ENCODE results near the gene CACHD1.
"Not testable (repeated sequence)": the region's sequence is repeated elsewhere in the genome, so short reads cannot be mapped to it uniquely, and the experiment has no call there.

CACHD1 gene

GRCh38 chr1:64588876-64589275 is 118.9 kb downstream of the CACHD1 start:
- DNase-seq (ENCODE audit: low read depth) = no peak

GRCh38 chr1:64590316-64590715 is 120.4 kb downstream of the CACHD1 start:
- DNase-seq (ENCODE audit: low read depth) = no peak

- DNase-seq (ENCODE audit: low read depth) = no peak
These were observed 124.5 kb downstream of the CACHD1 start for GRCh38 chr1:64594446-64594845.

- DNase-seq (ENCODE audit: low read depth) = no peak
These were observed 126.1 kb downstream of the CACHD1 start for GRCh38 chr1:64595871-64596515.

- no peak for DNase-seq (ENCODE audit: low read depth)
These were observed 127.2 kb downstream of the CACHD1 start for GRCh38 chr1:64597113-64597512.

GRCh38 chr1:64598100-64598571 is 128.2 kb downstream of the CACHD1 start:
- DNase-seq (ENCODE audit: low read depth) = no peak

GRCh38 chr1:64599242-64599641 is 129.3 kb downstream of the CACHD1 start:
- no peak for DNase-seq (ENCODE audit: low read depth)

GRCh38 chr1:64601207-64601606 is 131.3 kb downstream of the CACHD1 start:
- DNase-seq (ENCODE audit: low read depth) = no peak

GRCh38 chr1:64608005-64608650 is 138.2 kb downstream of the CACHD1 start:
- DNase-seq (ENCODE audit: low read depth) = no peak

- no peak for DNase-seq (ENCODE audit: low read depth)
These were observed 138.7 kb downstream of the CACHD1 start for GRCh38 chr1:64608651-64609048.

- DNase-seq (ENCODE audit: low read depth) = not testable (repeated sequence)
These were observed 141.0 kb downstream of the CACHD1 start for GRCh38 chr1:64610950-64611349.

GRCh38 chr1:64616039-64616438 is 146.1 kb downstream of the CACHD1 start:
- no peak for DNase-seq (ENCODE audit: low read depth)

- DNase-seq (ENCODE audit: low read depth) = no peak
These were observed 153.8 kb downstream of the CACHD1 start for GRCh38 chr1:64623750-64624191.

GRCh38 chr1:64624218-64624713 is 154.3 kb downstream of the CACHD1 start:
- DNase-seq (ENCODE audit: low read depth) = no peak

GRCh38 chr1:64624808-64625207 is 154.9 kb downstream of the CACHD1 start:
- DNase-seq (ENCODE audit: low read depth) = no peak

- no peak for DNase-seq (ENCODE audit: low read depth)
These were observed 160.7 kb downstream of the CACHD1 start for GRCh38 chr1:64630611-64631010.

GRCh38 chr1:64631346-64632034 is 161.6 kb downstream of the CACHD1 start:
- no peak for DNase-seq (ENCODE audit: low read depth)

GRCh38 chr1:64632936-64633335 is 163.0 kb downstream of the CACHD1 start:
- DNase-seq (ENCODE audit: low read depth) = no peak

- no peak for DNase-seq (ENCODE audit: low read depth)
These were observed 175.8 kb downstream of the CACHD1 start for GRCh38 chr1:64645735-64646134.

- DNase-seq (ENCODE audit: low read depth) = no peak
These were observed 180.5 kb downstream of the CACHD1 start for GRCh38 chr1:64650411-64650810.

- DNase-seq (ENCODE audit: low read depth) = no peak
These were observed 181.9 kb downstream of the CACHD1 start for GRCh38 chr1:64651841-64652240.

GRCh38 chr1:64653466-64653865 is 183.5 kb downstream of the CACHD1 start:
- DNase-seq (ENCODE audit: low read depth) = no peak

Data from activated T-cell treated with anti-CD3 and anti-CD28 coated beads for 1 hour (primary cell).